ENCODE results near the gene FBXO7.

DNA sequence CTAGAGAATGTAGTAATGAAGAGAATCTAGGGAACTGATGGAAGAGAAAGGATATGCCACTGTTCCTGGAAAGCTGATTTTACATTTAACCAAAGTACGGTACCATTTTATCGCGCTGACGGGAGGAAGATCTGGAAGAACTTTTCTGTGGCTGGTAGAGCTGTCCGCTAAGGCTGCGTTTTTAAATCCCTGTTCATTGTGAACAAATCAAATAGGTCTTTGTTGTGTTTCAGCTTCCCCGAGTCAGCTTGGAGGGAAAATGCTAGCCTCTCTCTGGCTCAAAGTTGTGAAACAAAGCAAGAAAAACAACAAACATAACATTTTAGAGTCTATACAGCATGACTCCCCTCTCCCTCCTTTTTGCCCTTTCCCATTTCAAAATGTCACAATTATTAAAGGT is 34.4 kb downstream of the FBXO7 start:
- TF ChIP-seq POLR2A (IDR thresholded peaks at IDR 0.05; ENCODE audit: low read length) (no peak), GATA1 (IDR thresholded peaks at IDR 0.05; ENCODE audit: low read depth, low read length) (no peak)

Data from erythroblast (primary cell).